ENCODE data around the gene DCAF17. TPM values are rescaled to one million over a fixed set of nuclear protein-coding genes. Genes with fewer than 3 reads are reported as not detected.

The DCAF17 gene
- total RNA-seq, 2 experiments from 2014 or later = 21.1 to 21.3 TPM

GRCh38 chr2:171432206-171432968 is 1.6 kb upstream of the DCAF17 start:
- intact Hi-C loops (cut with micrococcal nuclease) = loop anchor here (10.0 kb wide), 1 partner anchor 1608 kb away; the partner anchor contains the start of genes METTL5 and UBR3
- H3K4me3 Mint-ChIP-seq = peak overlapping the region; percentile 86
- peaks cover 43% of the 10 kb centered on the region for H3K4me1 Mint-ChIP-seq (ENCODE audit: low read depth)
- H3K36me3 Mint-ChIP-seq (ENCODE audit: low read depth) = peaks cover 45% of the 10 kb centered on the region
- peak overlapping the region; percentile 94 for H3K27ac Mint-ChIP-seq
- CTCF ChIA-PET = interaction anchor here (1.1 to 2.0 kb wide), 3 partner anchors 10 to 113 kb away, joined by 3 to 7 read pairs (median 5); no protein-coding TSS in a partner anchor
- H3K27me3 Mint-ChIP-seq (ENCODE audit: low read depth) = no peaks in the 10 kb centered on the region
- H3K9me3 Mint-ChIP-seq = peaks cover 8% of the 10 kb centered on the region
- DNase-seq = no peak

- CTCF ChIA-PET = interaction anchor here (0.7 to 2.0 kb wide), 6 partner anchors 16 to 503 kb away, joined by 3 to 7 read pairs (median 3); no protein-coding TSS in a partner anchor
- peaks cover 49% of the 10 kb centered on the region for H3K4me1 Mint-ChIP-seq (ENCODE audit: low read depth)
- peaks cover 8% of the 10 kb centered on the region for H3K9me3 Mint-ChIP-seq
- peak overlapping the region; percentile 94 for H3K27ac Mint-ChIP-seq
- peak overlapping the region; percentile 86 for H3K4me3 Mint-ChIP-seq
- peaks cover 52% of the 10 kb centered on the region for H3K36me3 Mint-ChIP-seq (ENCODE audit: low read depth)
- intact Hi-C loops (cut with micrococcal nuclease) = loop anchor here (10.0 kb wide), 1 partner anchor 1608 kb away; the partner anchor contains the start of genes METTL5 and UBR3
- DNase-seq = peak; percentile 56
- H3K27me3 Mint-ChIP-seq (ENCODE audit: low read depth) = no peaks in the 10 kb centered on the region
Observed at GRCh38 chr2:171432969-171433762, 860 bp upstream of the DCAF17 start.

GRCh38 chr2:171433763-171434012 is 338 bp upstream of the DCAF17 start, which contains the start of gene METTL8:
Gene METTL8, minus strand, starts transcription at chr2:171433990. Its CDS starts 41,805 bp downstream, at chr2:171392185.
- CTCF ChIA-PET = interaction anchor here (0.6 to 2.0 kb wide), 5 partner anchors 17 to 504 kb away, joined by 3 to 7 read pairs (median 3); no protein-coding TSS in a partner anchor
- intact Hi-C loops (cut with micrococcal nuclease) = loop anchor here (1.0 to 10.0 kb wide), 12 partner anchors 12 to 1609 kb away; partner anchors contain the start of genes DYNC1I2, GORASP2, HAT1 and METTL5
- H3K4me3 Mint-ChIP-seq = peak within 1 kb of the TSS; percentile 86
- peaks cover 8% of the 10 kb centered on the region for H3K9me3 Mint-ChIP-seq
- peaks cover 51% of the 10 kb centered on the region for H3K4me1 Mint-ChIP-seq (ENCODE audit: low read depth)
- peak within 1 kb of the TSS; percentile 94 for H3K27ac Mint-ChIP-seq
- H3K27me3 Mint-ChIP-seq (ENCODE audit: low read depth) = no peaks in the 10 kb centered on the region
- no peak for DNase-seq
- peaks cover 57% of the 10 kb centered on the region for H3K36me3 Mint-ChIP-seq (ENCODE audit: low read depth)

GRCh38 chr2:171436307-171436706 is 2.3 kb downstream of the DCAF17 start:
- CTCF ChIA-PET = no interaction called here
- peaks cover 56% of the 10 kb centered on the region for H3K36me3 Mint-ChIP-seq (ENCODE audit: low read depth)
- H3K27me3 Mint-ChIP-seq (ENCODE audit: low read depth) = no peaks in the 10 kb centered on the region
- peaks cover 54% of the 10 kb centered on the region for H3K4me1 Mint-ChIP-seq (ENCODE audit: low read depth)
- H3K4me3 Mint-ChIP-seq = no peak overlapping the region
- DNase-seq = peak; percentile 16
- H3K9me3 Mint-ChIP-seq = peaks cover 2% of the 10 kb centered on the region
- intact Hi-C loops (cut with micrococcal nuclease) = loop anchor here (10.0 kb wide), 1 partner anchor 1612 kb away; the partner anchor contains the start of genes METTL5 and UBR3
- no peak overlapping the region for H3K27ac Mint-ChIP-seq

- Mint-ChIP-seq H3K4me3 (no peak overlapping the region), H3K27ac (no peak overlapping the region), H3K27me3 (ENCODE audit: low read depth) (no peaks in the 10 kb centered on the region), H3K9me3 (no peaks in the 10 kb centered on the region), H3K36me3 (ENCODE audit: low read depth) (peaks cover 42% of the 10 kb centered on the region), H3K4me1 (ENCODE audit: low read depth) (peaks cover 22% of the 10 kb centered on the region)
- CTCF ChIA-PET = interaction anchor here (0.9 kb wide), 1 partner anchor 468 kb away, joined by 4 read pairs; no protein-coding TSS in a partner anchor
- DNase-seq = no peak
- intact Hi-C loops (cut with micrococcal nuclease) = no loop called here
Observed at GRCh38 chr2:171441470-171441869, 7.4 kb downstream of the DCAF17 start.

- no peaks in the 10 kb centered on the region for H3K27me3 Mint-ChIP-seq (ENCODE audit: low read depth)
- H3K4me3 Mint-ChIP-seq = no peak overlapping the region
- intact Hi-C loops (cut with micrococcal nuclease) = loop anchor here (1.0 kb wide), 1 partner anchor 474 kb away; no protein-coding TSS in a partner anchor
- H3K27ac Mint-ChIP-seq = no peak overlapping the region
- CTCF ChIA-PET = interaction anchor here (0.6 to 0.9 kb wide), 3 partner anchors 126 to 457 kb away, joined by 3 read pairs; no protein-coding TSS in a partner anchor
- H3K36me3 Mint-ChIP-seq (ENCODE audit: low read depth) = peaks cover 24% of the 10 kb centered on the region
- no peaks in the 10 kb centered on the region for H3K9me3 Mint-ChIP-seq
- DNase-seq = peak; percentile 7
- no peaks in the 10 kb centered on the region for H3K4me1 Mint-ChIP-seq (ENCODE audit: low read depth)
Observed at GRCh38 chr2:171447675-171448074, 13.6 kb downstream of the DCAF17 start.

- intact Hi-C loops (cut with micrococcal nuclease) = no loop called here
- no peaks in the 10 kb centered on the region for H3K4me1 Mint-ChIP-seq (ENCODE audit: low read depth)
- H3K27ac Mint-ChIP-seq = no peak overlapping the region
- DNase-seq = no peak
- CTCF ChIA-PET = no interaction called here
- no peaks in the 10 kb centered on the region for H3K9me3 Mint-ChIP-seq
- no peaks in the 10 kb centered on the region for H3K27me3 Mint-ChIP-seq (ENCODE audit: low read depth)
- peaks cover 34% of the 10 kb centered on the region for H3K36me3 Mint-ChIP-seq (ENCODE audit: low read depth)
- H3K4me3 Mint-ChIP-seq = no peak overlapping the region
Observed at GRCh38 chr2:171451074-171451473, 17.0 kb downstream of the DCAF17 start.

- Mint-ChIP-seq H3K4me1 (ENCODE audit: low read depth) (no peaks in the 10 kb centered on the region), H3K4me3 (no peak overlapping the region), H3K27me3 (ENCODE audit: low read depth) (no peaks in the 10 kb centered on the region), H3K9me3 (peaks cover under 1% of the 10 kb centered on the region), H3K27ac (no peak overlapping the region), H3K36me3 (ENCODE audit: low read depth) (peaks cover 41% of the 10 kb centered on the region)
- intact Hi-C loops (cut with micrococcal nuclease) = no loop called here
- DNase-seq = no peak
- CTCF ChIA-PET = no interaction called here
Observed at GRCh38 chr2:171452773-171453172, 18.7 kb downstream of the DCAF17 start.

GRCh38 chr2:171459498-171459897 is 25.5 kb downstream of the DCAF17 start:
- Mint-ChIP-seq H3K9me3 (peaks cover 3% of the 10 kb centered on the region), H3K36me3 (ENCODE audit: low read depth) (peaks cover 36% of the 10 kb centered on the region), H3K4me1 (ENCODE audit: low read depth) (no peaks in the 10 kb centered on the region), H3K4me3 (no peak overlapping the region), H3K27ac (no peak overlapping the region), H3K27me3 (ENCODE audit: low read depth) (no peaks in the 10 kb centered on the region)
- no peak for DNase-seq
- intact Hi-C loops (cut with micrococcal nuclease) = no loop called here
- CTCF ChIA-PET = interaction anchor here (1.1 kb wide), 1 partner anchor 491 kb away, joined by 3 read pairs; no protein-coding TSS in a partner anchor

- Mint-ChIP-seq H3K27ac (no peak overlapping the region), H3K4me3 (no peak overlapping the region), H3K36me3 (ENCODE audit: low read depth) (peaks cover 30% of the 10 kb centered on the region), H3K27me3 (ENCODE audit: low read depth) (no peaks in the 10 kb centered on the region), H3K9me3 (peaks cover 3% of the 10 kb centered on the region), H3K4me1 (ENCODE audit: low read depth) (no peaks in the 10 kb centered on the region)
- DNase-seq = no peak
- CTCF ChIA-PET = interaction anchor here (0.6 to 1.1 kb wide), 2 partner anchors 88 to 492 kb away, joined by 3 read pairs; no protein-coding TSS in a partner anchor
- intact Hi-C loops (cut with micrococcal nuclease) = no loop called here
Observed at GRCh38 chr2:171460537-171460936, 26.5 kb downstream of the DCAF17 start.

- peaks cover 18% of the 10 kb centered on the region for H3K36me3 Mint-ChIP-seq (ENCODE audit: low read depth)
- CTCF ChIA-PET = no interaction called here
- H3K27me3 Mint-ChIP-seq (ENCODE audit: low read depth) = no peaks in the 10 kb centered on the region
- no peak overlapping the region for H3K4me3 Mint-ChIP-seq
- intact Hi-C loops (cut with micrococcal nuclease) = no loop called here
- no peaks in the 10 kb centered on the region for H3K9me3 Mint-ChIP-seq
- no peak overlapping the region for H3K27ac Mint-ChIP-seq
- H3K4me1 Mint-ChIP-seq (ENCODE audit: low read depth) = no peaks in the 10 kb centered on the region
- DNase-seq = no peak
Observed at GRCh38 chr2:171469176-171469575, 35.1 kb downstream of the DCAF17 start.

- DNase-seq = no peak
- CTCF ChIA-PET = no interaction called here
- Mint-ChIP-seq H3K4me3 (no peak overlapping the region), H3K27me3 (ENCODE audit: low read depth) (no peaks in the 10 kb centered on the region), H3K36me3 (ENCODE audit: low read depth) (peaks cover 23% of the 10 kb centered on the region), H3K27ac (no peak overlapping the region), H3K4me1 (ENCODE audit: low read depth) (no peaks in the 10 kb centered on the region), H3K9me3 (no peaks in the 10 kb centered on the region)
- intact Hi-C loops (cut with micrococcal nuclease) = no loop called here
Observed at GRCh38 chr2:171470129-171470528, 36.1 kb downstream of the DCAF17 start.

Data from activated naive CD4-positive, alpha-beta T cell treated with anti-CD3 and anti-CD28 coated beads for 36 hours (primary cell).